CD8-positive, alpha-beta memory T cell (primary cell): Measurements from ENCODE around the gene ZNF140. TPM values are rescaled to one million over a fixed set of nuclear protein-coding genes. Genes with fewer than 3 reads are reported as not detected.

Experiments used
- CTCF ChIA-PET: fragments of 350-600 bp; sonication (Branson Sonifier 250); formaldehyde crosslinking; loops from one replicate; lab custom pipeline; 2021; ENCODE audit warnings: antibody characterized with exemption; lab: Charles Lee
- POLR2A ChIA-PET: fragments of 350-600 bp; sonication (Branson Sonifier 250); formaldehyde crosslinking; loops from one replicate; lab custom pipeline; 2021; ENCODE audit warnings: antibody characterized with exemption; lab: Charles Lee
- DNase-seq, 5 donors: peaks; one replicate each; pipeline versions ENCODE4 v3.0.0 to v3.0.0-alpha.2; 2020 to 2022; ENCODE audit warnings: mixed read lengths in 1 of 5
- H3K27ac ChIP-seq: one replicate; pipeline ENCODE4 v1.7.0; 2013; ENCODE audit warnings: low read depth, mild to moderate bottlenecking, low read length, moderate library complexity
- H3K27me3 ChIP-seq: 2 replicates; pipeline ENCODE4 v1.7.0; 2013; ENCODE audit warnings: low read length, mild to moderate bottlenecking; ENCODE audit not compliant: insufficient read depth, poor library complexity, severe bottlenecking
- H3K36me3 ChIP-seq: 2 replicates; pipeline ENCODE4 v1.7.0; 2013; ENCODE audit warnings: mild to moderate bottlenecking, low read length, moderate library complexity; ENCODE audit not compliant: insufficient read depth
- H3K4me1 ChIP-seq: 2 replicates; pipeline ENCODE4 v1.7.0; 2013; ENCODE audit warnings: mild to moderate bottlenecking, low read length, moderate library complexity; ENCODE audit not compliant: insufficient read depth
- H3K4me3 ChIP-seq: 2 replicates; pipeline ENCODE4 v1.7.0; 2013; ENCODE audit warnings: mild to moderate bottlenecking, low read length
- H3K9me3 ChIP-seq: 2 replicates; pipeline ENCODE4 v1.7.0; 2013; ENCODE audit warnings: mild to moderate bottlenecking, low read length
- H3K27ac Mint-ChIP-seq, 8 donors: one replicate each; pipeline ENCODE4 v1.8.0; 2020 to 2021; ENCODE audit warnings: mixed read lengths in 8 of 8, mild to moderate bottlenecking in 6 of 8, inconsistent platforms in 3 of 8, moderate library complexity in 3 of 8
- H3K27me3 Mint-ChIP-seq, 2 donors: one replicate each; pipeline ENCODE4 v1.8.0; 2020 to 2021; ENCODE audit warnings: mixed read lengths in 2 of 2, mild to moderate bottlenecking in 1 of 2, moderate library complexity in 1 of 2
- H3K36me3 Mint-ChIP-seq, 3 donors: one replicate each; pipeline ENCODE4 v1.8.0; 2020 to 2021; ENCODE audit warnings: mixed read lengths in 3 of 3, inconsistent platforms in 1 of 3, mild to moderate bottlenecking in 1 of 3
- H3K4me1 Mint-ChIP-seq, 3 donors: one replicate each; pipeline ENCODE4 v1.8.0; 2020 to 2021; ENCODE audit warnings: mixed read lengths in 3 of 3, inconsistent platforms in 1 of 3, mild to moderate bottlenecking in 1 of 3
- H3K4me3 Mint-ChIP-seq, 7 donors: one replicate each; pipeline ENCODE4 v1.8.0; 2020 to 2021; ENCODE audit warnings: mixed read lengths in 7 of 7, mild to moderate bottlenecking in 6 of 7, moderate library complexity in 4 of 7, inconsistent platforms in 2 of 7
- H3K9me3 Mint-ChIP-seq, 5 donors: one replicate each; pipeline ENCODE4 v1.8.0; 2020 to 2022; ENCODE audit warnings: mixed read lengths in 5 of 5, mild to moderate bottlenecking in 3 of 5, moderate library complexity in 2 of 5, inconsistent platforms in 1 of 5
- polyA plus RNA-seq: library from polyadenylated mRNA; unstranded; fragments of 300-500 nt; fragmentation: Illumina TruSeq; gene quantifications from one replicate; pipeline ENCODE4 v1.2.3, GENCODE V29; 2021
- total RNA-seq, 2 experiments: library from RNA; stranded (reverse); gene quantifications; one replicate each; pipeline ENCODE4 v1.2.3, GENCODE V29; 2021

Gene ZNF140
- total and polyA plus RNA-seq, 3 experiments from 2014 or later = 13.5 to 21.3 (median 14.8) TPM

DNA sequence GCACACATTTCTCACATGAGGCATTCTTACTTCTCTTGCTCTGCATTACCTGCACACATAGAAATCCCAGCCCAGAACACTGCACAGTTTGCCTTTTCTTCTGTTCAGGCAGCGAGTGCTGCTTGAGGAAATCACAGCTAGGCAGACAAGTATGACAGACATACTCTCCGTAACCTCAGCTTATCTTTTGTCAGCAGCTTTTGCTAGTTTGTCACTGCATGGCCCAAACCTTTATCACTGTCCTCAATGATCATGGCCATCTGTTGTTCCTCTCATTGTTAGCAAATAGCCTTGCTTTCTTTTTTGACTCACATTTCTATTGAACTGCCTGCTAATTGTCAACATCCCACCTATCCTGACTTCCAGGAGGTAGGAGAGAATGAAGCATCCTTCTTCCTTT is 55.0 kb downstream of the ZNF140 start:
- Mint-ChIP-seq H3K27me3 (no peaks in the 10 kb centered on the region), H3K9me3 (peaks cover 68 to 94% (median 85%) of the 10 kb centered on the region in 5 donors)
- CTCF ChIA-PET = no interaction called here

GRCh38 chr12:133145981-133146380 is 65.3 kb downstream of the ZNF140 start:
- Histone ChIP-seq H3K4me3 (no peak overlapping the region), H3K27me3 (no peaks in the 10 kb centered on the region), H3K36me3 (peaks cover 28% of the 10 kb centered on the region), H3K27ac (no peak overlapping the region), H3K9me3 (peaks cover 27% of the 10 kb centered on the region), H3K4me1 (no peaks in the 10 kb centered on the region)
- CTCF ChIA-PET = no interaction called here
- Mint-ChIP-seq H3K9me3 (peaks cover 51 to 92% (median 87%) of the 10 kb centered on the region in 5 donors), H3K4me3 (no peak overlapping the region), H3K4me1 (no peaks in the 10 kb centered on the region), H3K27ac (no peak overlapping the region), H3K27me3 (peaks cover 0 to 2% of the 10 kb centered on the region in 2 donors), H3K36me3 (peaks cover 52 to 88% (median 84%) of the 10 kb centered on the region in 3 donors)
- POLR2A ChIA-PET = no interaction called here
- no peak for DNase-seq

More for the DNA sequence above, 55.0 kb downstream of the ZNF140 start:
- no peak for DNase-seq
- peaks cover 50% of the 10 kb centered on the region for H3K9me3 ChIP-seq
- peak overlapping the region in 2 of 7 donors; percentile 13 to 62 for H3K4me3 Mint-ChIP-seq
- POLR2A ChIA-PET = no interaction called here
- no peak overlapping the region for H3K4me3 ChIP-seq
- H3K4me1 Mint-ChIP-seq = peaks cover 10 to 15% (median 11%) of the 10 kb centered on the region in 3 donors
- H3K27me3 ChIP-seq = no peaks in the 10 kb centered on the region
- peak overlapping the region in 1 of 8 donors; percentile 7 for H3K27ac Mint-ChIP-seq
- peaks cover 48 to 88% (median 87%) of the 10 kb centered on the region in 3 donors for H3K36me3 Mint-ChIP-seq
- no peak overlapping the region for H3K27ac ChIP-seq
- H3K4me1 ChIP-seq = peaks cover 9% of the 10 kb centered on the region
- peaks cover 43% of the 10 kb centered on the region for H3K36me3 ChIP-seq

DNA sequence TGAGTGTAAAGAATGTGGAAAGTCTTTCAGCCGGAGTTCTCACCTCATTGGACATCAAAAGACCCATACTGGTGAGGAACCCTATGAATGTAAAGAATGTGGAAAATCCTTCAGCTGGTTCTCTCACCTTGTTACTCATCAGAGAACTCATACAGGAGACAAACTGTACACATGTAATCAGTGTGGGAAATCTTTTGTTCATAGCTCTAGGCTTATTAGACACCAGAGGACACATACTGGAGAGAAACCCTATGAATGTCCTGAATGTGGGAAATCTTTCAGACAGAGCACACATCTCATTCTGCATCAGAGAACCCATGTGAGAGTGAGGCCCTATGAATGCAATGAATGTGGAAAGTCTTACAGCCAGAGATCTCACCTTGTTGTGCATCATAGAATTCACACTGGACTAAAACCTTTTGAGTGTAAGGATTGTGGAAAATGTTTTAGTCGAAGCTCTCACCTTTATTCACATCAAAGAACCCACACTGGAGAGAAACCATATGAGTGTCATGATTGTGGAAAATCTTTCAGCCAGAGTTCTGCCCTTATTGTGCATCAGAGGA is 75.5 kb downstream of the ZNF140 start:
- no peaks in the 10 kb centered on the region for H3K4me1 Mint-ChIP-seq
- H3K9me3 Mint-ChIP-seq = peaks cover 72 to 94% (median 91%) of the 10 kb centered on the region in 5 donors
- Histone ChIP-seq H3K4me3 (peak overlapping the region; percentile 9), H3K27me3 (no peaks in the 10 kb centered on the region), H3K9me3 (peaks cover 80% of the 10 kb centered on the region), H3K27ac (no peak overlapping the region), H3K36me3 (peaks cover 43% of the 10 kb centered on the region), H3K4me1 (no peaks in the 10 kb centered on the region)
- ChIA-PET CTCF (interaction anchor here (1.3 kb wide), 1 partner anchor 47 kb away, joined by 3 read pairs; no protein-coding TSS in a partner anchor), POLR2A (no interaction called here)
- no peak overlapping the region for H3K4me3 Mint-ChIP-seq
- peaks cover 46 to 85% (median 75%) of the 10 kb centered on the region in 3 donors for H3K36me3 Mint-ChIP-seq
- H3K27ac Mint-ChIP-seq = no peak overlapping the region
- H3K27me3 Mint-ChIP-seq = no peaks in the 10 kb centered on the region
- no peak for DNase-seq

Other genes starting within 250 kb of the ZNF140 start
- 10 to 100 TPM; 55.9 to 57.7 TPM for gene CHFR, start 193.3 kb upstream of the ZNF140 start, total RNA-seq
- 35.0 TPM for gene CHFR, start 193.3 kb upstream of the ZNF140 start, polyA plus RNA-seq
- gene ZNF605, start 124.6 kb upstream of the ZNF140 start, total RNA-seq = 1 to 10 TPM; 5.6 to 6.2 TPM
- 1.5 TPM for gene ZNF605, start 124.6 kb upstream of the ZNF140 start, polyA plus RNA-seq
- gene ZNF26, start 94.6 kb upstream of the ZNF140 start, total RNA-seq = 10 to 100 TPM; 15.5 to 16.5 TPM
- gene ZNF26, start 94.6 kb upstream of the ZNF140 start, polyA plus RNA-seq = 19.3 TPM
- gene ZNF84, start 43.4 kb upstream of the ZNF140 start, total RNA-seq = 10 to 100 TPM; 15.2 to 16.5 TPM
- 18.8 TPM for gene ZNF84, start 43.4 kb upstream of the ZNF140 start, polyA plus RNA-seq
- gene ZNF891, start 49.4 kb downstream of the ZNF140 start, total RNA-seq = 1 to 10 TPM; 2.0 to 2.1 TPM
- 0.69 TPM for gene ZNF891, start 49.4 kb downstream of the ZNF140 start, polyA plus RNA-seq
- 1 to 10 TPM; 4.5 to 5.6 TPM for gene ZNF10, start 49.7 kb downstream of the ZNF140 start, total RNA-seq
- gene ZNF10, start 49.7 kb downstream of the ZNF140 start, polyA plus RNA-seq = 13.6 TPM
- gene ZNF268, start 100.6 kb downstream of the ZNF140 start, total RNA-seq = 10 to 100 TPM; 22.6 TPM
- 19.8 TPM for gene ZNF268, start 100.6 kb downstream of the ZNF140 start, polyA plus RNA-seq
- not detected for gene ANHX, start 155.0 kb downstream of the ZNF140 start, total RNA-seq
- not detected for gene ANHX, start 155.0 kb downstream of the ZNF140 start, polyA plus RNA-seq